ENCODE measurements around the gene LTBP1. TPM values are rescaled to one million over a fixed set of nuclear protein-coding genes. Genes with fewer than 3 reads are reported as not detected.

The LTBP1 gene
- total RNA-seq, 1 experiment from 2014 or later = 2.2 TPM

DNA sequence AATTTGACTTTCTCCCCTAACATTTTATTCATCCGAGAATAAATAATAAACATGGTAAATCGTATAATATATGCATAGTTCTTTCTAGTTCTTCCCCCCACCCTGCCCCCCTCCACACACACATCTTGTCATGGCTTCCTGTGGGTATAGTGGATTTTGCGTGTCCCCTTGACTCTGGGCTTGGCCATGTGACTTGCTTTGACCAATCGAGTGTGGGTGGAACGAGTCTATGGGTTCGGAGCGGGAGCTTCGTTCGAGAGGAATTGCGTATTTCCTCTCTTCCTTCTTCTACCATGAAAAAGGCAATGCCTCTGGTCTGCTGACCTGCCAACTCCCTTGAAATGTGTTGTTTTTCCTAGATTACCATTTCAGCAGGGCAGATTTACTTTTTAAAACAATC is 175.2 kb downstream of the LTBP1 start:
- Histone ChIP-seq H3K27me3 (replicated peaks; ENCODE audit: insufficient read depth, low read depth, low read length, poor library complexity) (no peaks in the 10 kb centered on the region), H3K4me1 (ENCODE audit: insufficient read depth, low read length, poor library complexity, severe bottlenecking) (no peaks in the 10 kb centered on the region), H3K27ac (ENCODE audit: low read depth, low read length, poor library complexity, severe bottlenecking) (no peak overlapping the region), H3K4me3 (ENCODE audit: low read depth, low read length, poor library complexity, severe bottlenecking) (no peak overlapping the region), H3K36me3 (ENCODE audit: insufficient read depth, low read length, poor library complexity, severe bottlenecking) (no peaks in the 10 kb centered on the region), H3K9me3 (ENCODE audit: low read depth, low read length, poor library complexity, severe bottlenecking) (no peaks in the 10 kb centered on the region)
- no TSS peak for BruUV-seq (replicated peaks)
- intact Hi-C loops (cut with micrococcal nuclease; ENCODE audit: unreplicated experiment) = no loop called here
- ChIA-PET CTCF (no interaction called here), POLR2A (ENCODE audit: low non-redundant PET) (no interaction called here)
- TF ChIP-seq, protein P1, sequence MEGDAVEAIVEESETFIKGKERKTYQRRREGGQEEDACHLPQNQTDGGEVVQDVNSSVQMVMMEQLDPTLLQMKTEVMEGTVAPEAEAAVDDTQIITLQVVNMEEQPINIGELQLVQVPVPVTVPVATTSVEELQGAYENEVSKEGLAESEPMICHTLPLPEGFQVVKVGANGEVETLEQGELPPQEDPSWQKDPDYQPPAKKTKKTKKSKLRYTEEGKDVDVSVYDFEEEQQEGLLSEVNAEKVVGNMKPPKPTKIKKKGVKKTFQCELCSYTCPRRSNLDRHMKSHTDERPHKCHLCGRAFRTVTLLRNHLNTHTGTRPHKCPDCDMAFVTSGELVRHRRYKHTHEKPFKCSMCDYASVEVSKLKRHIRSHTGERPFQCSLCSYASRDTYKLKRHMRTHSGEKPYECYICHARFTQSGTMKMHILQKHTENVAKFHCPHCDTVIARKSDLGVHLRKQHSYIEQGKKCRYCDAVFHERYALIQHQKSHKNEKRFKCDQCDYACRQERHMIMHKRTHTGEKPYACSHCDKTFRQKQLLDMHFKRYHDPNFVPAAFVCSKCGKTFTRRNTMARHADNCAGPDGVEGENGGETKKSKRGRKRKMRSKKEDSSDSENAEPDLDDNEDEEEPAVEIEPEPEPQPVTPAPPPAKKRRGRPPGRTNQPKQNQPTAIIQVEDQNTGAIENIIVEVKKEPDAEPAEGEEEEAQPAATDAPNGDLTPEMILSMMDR (conservative IDR thresholded peaks at IDR 0.05; ENCODE audit: low read depth, low read length) = no peak
- TF ChIP-seq EZH2 (IDR thresholded peaks at IDR 0.05; ENCODE audit: borderline replicate concordance, low read depth, low read length, poor library complexity, severe bottlenecking) = no peak
- no peak for DNase-seq (ENCODE audit: low spot score)

DNA sequence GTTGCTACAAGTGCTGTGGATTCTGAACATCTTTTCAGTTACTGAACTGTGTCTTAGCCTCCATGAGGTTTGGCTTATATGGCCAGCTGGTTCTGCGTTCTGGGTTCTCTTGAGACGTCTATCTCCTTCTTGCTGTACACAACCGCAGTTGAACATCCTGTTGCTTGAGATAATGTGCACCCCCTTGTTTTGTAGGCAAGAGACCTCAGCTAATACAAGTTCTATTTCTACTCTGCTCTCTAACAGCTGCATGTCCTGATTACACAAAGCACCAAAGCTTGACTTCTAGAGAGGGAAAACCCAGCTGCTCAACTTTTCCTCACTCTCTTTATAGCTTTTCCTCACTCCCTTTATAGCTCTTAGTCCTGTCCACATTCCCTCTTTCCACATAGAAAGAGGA is 176.0 kb downstream of the LTBP1 start:
- H3K4me1 ChIP-seq (ENCODE audit: insufficient read depth, low read length, poor library complexity, severe bottlenecking) = no peaks in the 10 kb centered on the region
- TF ChIP-seq, protein P1 (conservative IDR thresholded peaks at IDR 0.05; ENCODE audit: low read depth, low read length) = no peak
- TF ChIP-seq EZH2 (IDR thresholded peaks at IDR 0.05; ENCODE audit: borderline replicate concordance, low read depth, low read length, poor library complexity, severe bottlenecking) = no peak
- intact Hi-C loops (cut with micrococcal nuclease; ENCODE audit: unreplicated experiment) = no loop called here
- DNase-seq (ENCODE audit: low spot score) = no peak
- H3K9me3 ChIP-seq (ENCODE audit: low read depth, low read length, poor library complexity, severe bottlenecking) = no peaks in the 10 kb centered on the region
- H3K36me3 ChIP-seq (ENCODE audit: insufficient read depth, low read length, poor library complexity, severe bottlenecking) = no peaks in the 10 kb centered on the region
- no peaks in the 10 kb centered on the region for H3K27me3 ChIP-seq (replicated peaks; ENCODE audit: insufficient read depth, low read depth, low read length, poor library complexity)
- BruUV-seq (replicated peaks) = no TSS peak
- ChIA-PET POLR2A (ENCODE audit: low non-redundant PET) (no interaction called here), CTCF (no interaction called here)
- no peak overlapping the region for H3K4me3 ChIP-seq (ENCODE audit: low read depth, low read length, poor library complexity, severe bottlenecking)
- no peak overlapping the region for H3K27ac ChIP-seq (ENCODE audit: low read depth, low read length, poor library complexity, severe bottlenecking)

DNA sequence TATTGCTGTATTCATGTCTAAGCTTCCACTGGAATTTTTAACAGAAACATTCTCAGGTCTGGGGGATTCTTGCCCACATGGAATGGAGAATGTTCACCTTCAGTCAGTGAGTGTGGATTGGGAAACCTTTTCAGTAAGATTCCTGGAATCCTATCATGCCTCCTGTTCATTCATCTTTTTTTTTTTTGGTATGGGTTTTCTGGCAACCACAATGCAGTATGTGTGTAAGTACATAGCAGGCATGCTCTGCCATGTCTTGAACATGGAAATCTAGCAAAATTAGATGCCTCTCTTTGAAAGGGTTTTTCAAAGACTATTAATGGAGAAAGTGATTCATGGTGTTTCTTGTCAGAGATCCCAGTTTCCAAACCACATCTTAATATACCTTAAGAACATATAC is 176.5 kb downstream of the LTBP1 start:
- Histone ChIP-seq H3K4me1 (ENCODE audit: insufficient read depth, low read length, poor library complexity, severe bottlenecking) (no peaks in the 10 kb centered on the region), H3K27me3 (replicated peaks; ENCODE audit: insufficient read depth, low read depth, low read length, poor library complexity) (no peaks in the 10 kb centered on the region), H3K36me3 (ENCODE audit: insufficient read depth, low read length, poor library complexity, severe bottlenecking) (no peaks in the 10 kb centered on the region), H3K27ac (ENCODE audit: low read depth, low read length, poor library complexity, severe bottlenecking) (no peak overlapping the region), H3K9me3 (ENCODE audit: low read depth, low read length, poor library complexity, severe bottlenecking) (no peaks in the 10 kb centered on the region), H3K4me3 (ENCODE audit: low read depth, low read length, poor library complexity, severe bottlenecking) (no peak overlapping the region)
- POLR2A ChIA-PET (ENCODE audit: low non-redundant PET) = no interaction called here
- no TSS peak for BruUV-seq (replicated peaks)
- intact Hi-C loops (cut with micrococcal nuclease; ENCODE audit: unreplicated experiment) = no loop called here
- DNase-seq (ENCODE audit: low spot score) = no peak
- TF ChIP-seq EZH2 (IDR thresholded peaks at IDR 0.05; ENCODE audit: borderline replicate concordance, low read depth, low read length, poor library complexity, severe bottlenecking) = no peak
- TF ChIP-seq, protein P1 (conservative IDR thresholded peaks at IDR 0.05; ENCODE audit: low read depth, low read length) = no peak
- CTCF ChIA-PET = interaction anchor here (0.5 kb wide), 1 partner anchor 214 kb away, joined by 7 read pairs; no protein-coding TSS in a partner anchor
